Nephron progenitor cell (in vitro differentiated cells): ENCODE results near the gene OR5AU1.

Experiments used
- DNase-seq: peaks from one replicate; pipeline ENCODE4 v3.0.0; 2021
- H3K27ac Mint-ChIP-seq: 2 replicates; pipeline ENCODE4 v1.8.0; 2021; ENCODE audit warnings: mild to moderate bottlenecking, moderate library complexity, mixed read lengths
- H3K27me3 Mint-ChIP-seq: 2 replicates; pipeline ENCODE4 v1.8.0; 2021; ENCODE audit warnings: mild to moderate bottlenecking, low read depth, mixed read lengths; ENCODE audit not compliant: poor library complexity
- H3K36me3 Mint-ChIP-seq: 2 replicates; pipeline ENCODE4 v1.8.0; 2021; ENCODE audit warnings: low read depth, mixed read lengths
- H3K4me1 Mint-ChIP-seq: 2 replicates; pipeline ENCODE4 v1.8.0; 2021; ENCODE audit warnings: mixed read lengths
- H3K4me3 Mint-ChIP-seq: 2 replicates; pipeline ENCODE4 v1.8.0; 2021; ENCODE audit warnings: mild to moderate bottlenecking, moderate library complexity, mixed read lengths
- H3K9me3 Mint-ChIP-seq: 2 replicates; pipeline ENCODE4 v1.8.0; 2021; ENCODE audit warnings: mild to moderate bottlenecking, moderate library complexity, mixed read lengths
- CTCF ChIP-seq: fragments of 200-600 bp; sonication (generic); IDR thresholded peaks from 2 replicates; pipeline ENCODE4 v1.5.0; 2021; ENCODE audit warnings: antibody characterized with exemption

OR5AU1 gene

DNA sequence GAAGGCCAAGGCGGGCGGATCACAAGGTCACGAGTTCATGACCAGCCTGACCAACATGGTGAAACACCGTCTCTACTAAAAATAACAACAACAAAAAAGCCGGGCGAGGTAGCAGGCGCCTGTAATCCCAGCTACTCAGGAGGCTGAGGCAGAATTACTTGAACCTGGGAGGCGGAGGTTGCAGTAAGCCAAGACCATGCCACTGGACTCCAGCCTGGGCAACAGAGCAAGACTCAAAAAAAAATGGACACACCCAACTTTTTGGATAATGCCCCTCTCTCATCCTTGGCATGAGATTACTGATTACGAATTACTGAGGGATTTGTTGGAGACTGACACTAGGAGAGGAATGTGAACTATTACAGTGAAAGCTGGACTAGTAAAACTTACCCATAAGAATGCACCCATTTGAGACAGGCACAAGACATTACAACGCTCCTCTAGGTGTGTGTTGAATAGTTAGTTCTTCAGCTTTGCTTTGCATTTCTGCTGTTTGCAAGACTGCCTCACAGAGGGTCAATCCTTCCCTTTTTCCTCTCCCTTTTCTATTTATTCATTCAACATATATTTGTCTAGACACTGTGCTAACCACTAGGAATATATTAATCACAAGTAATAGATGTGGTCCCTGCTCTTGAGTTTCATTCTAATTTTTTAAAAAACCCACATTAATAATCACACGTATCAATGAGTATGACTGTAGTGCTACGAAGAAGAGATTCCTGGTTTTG lies 46.0 kb upstream of the OR5AU1 start:
- Mint-ChIP-seq H3K36me3 (peaks cover 45% of the 10 kb centered on the region), H3K4me1 (peaks cover 15% of the 10 kb centered on the region), H3K4me3 (no peak overlapping the region), H3K9me3 (peaks cover 11% of the 10 kb centered on the region), H3K27ac (peak overlapping the region; percentile 77), H3K27me3 (peaks cover 2% of the 10 kb centered on the region)
- no peak for TF ChIP-seq CTCF
- no peak for DNase-seq

- H3K27ac Mint-ChIP-seq: peak overlapping the region; percentile 1
Measured at GRCh38 chr14:21200752-21201461, 45.0 kb upstream of the OR5AU1 start.

DNA sequence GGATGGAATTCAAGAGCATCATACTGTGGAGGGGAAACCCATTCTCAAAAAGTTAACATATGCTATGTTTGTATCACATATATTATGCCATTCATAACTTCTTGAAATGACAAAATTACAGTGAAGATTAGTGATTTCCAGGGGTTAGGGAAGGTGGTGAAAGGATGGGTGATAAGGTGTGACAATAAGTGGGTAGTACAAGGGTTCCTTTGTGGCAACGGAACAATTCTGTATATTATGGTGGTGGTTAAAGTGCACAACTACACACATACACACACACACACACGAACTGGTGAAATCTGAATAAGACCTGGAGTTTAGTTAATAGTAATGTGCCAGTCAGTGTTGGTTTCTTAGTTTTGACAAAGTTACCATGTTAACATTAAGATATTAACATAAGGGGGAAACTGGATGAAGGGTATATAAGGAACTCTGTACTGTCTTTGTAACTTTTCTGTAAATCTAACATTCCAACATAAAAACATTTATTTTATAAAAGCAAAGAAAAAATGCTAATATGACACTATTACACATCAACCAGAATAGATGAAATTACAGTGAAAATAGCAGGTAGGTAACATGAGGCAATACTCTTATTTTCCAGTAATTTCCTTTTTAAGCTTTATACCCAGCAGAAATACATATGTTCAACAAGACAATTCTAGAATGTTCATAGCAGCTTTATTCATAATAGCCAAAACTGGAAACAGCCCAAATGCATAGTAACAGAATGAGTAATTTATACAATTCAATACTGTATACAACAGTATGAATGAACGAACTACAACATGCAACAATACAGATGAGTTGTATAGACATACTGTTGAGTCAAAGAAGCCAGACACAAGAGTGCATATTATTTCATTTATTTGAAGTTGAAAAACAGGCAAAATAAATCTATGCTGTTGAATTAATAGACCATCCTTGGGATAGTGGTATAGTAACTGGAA lies 44.0 kb upstream of the OR5AU1 start:
- peaks cover 2% of the 10 kb centered on the region for H3K27me3 Mint-ChIP-seq
- DNase-seq: no peak
- H3K9me3 Mint-ChIP-seq: peaks cover 11% of the 10 kb centered on the region
- no peak overlapping the region for H3K4me3 Mint-ChIP-seq
- H3K27ac Mint-ChIP-seq: no peak overlapping the region
- peaks cover 15% of the 10 kb centered on the region for H3K4me1 Mint-ChIP-seq
- no peak for TF ChIP-seq CTCF
- peaks cover 25% of the 10 kb centered on the region for H3K36me3 Mint-ChIP-seq

More at GRCh38 chr14:21200752-21201461, 45.0 kb upstream of the OR5AU1 start:
- no peak for DNase-seq
- no peak for TF ChIP-seq CTCF
- H3K9me3 Mint-ChIP-seq: peaks cover 11% of the 10 kb centered on the region
- peaks cover 2% of the 10 kb centered on the region for H3K27me3 Mint-ChIP-seq
- H3K36me3 Mint-ChIP-seq: peaks cover 35% of the 10 kb centered on the region
- H3K4me3 Mint-ChIP-seq: no peak overlapping the region
- peaks cover 15% of the 10 kb centered on the region for H3K4me1 Mint-ChIP-seq

DNA sequence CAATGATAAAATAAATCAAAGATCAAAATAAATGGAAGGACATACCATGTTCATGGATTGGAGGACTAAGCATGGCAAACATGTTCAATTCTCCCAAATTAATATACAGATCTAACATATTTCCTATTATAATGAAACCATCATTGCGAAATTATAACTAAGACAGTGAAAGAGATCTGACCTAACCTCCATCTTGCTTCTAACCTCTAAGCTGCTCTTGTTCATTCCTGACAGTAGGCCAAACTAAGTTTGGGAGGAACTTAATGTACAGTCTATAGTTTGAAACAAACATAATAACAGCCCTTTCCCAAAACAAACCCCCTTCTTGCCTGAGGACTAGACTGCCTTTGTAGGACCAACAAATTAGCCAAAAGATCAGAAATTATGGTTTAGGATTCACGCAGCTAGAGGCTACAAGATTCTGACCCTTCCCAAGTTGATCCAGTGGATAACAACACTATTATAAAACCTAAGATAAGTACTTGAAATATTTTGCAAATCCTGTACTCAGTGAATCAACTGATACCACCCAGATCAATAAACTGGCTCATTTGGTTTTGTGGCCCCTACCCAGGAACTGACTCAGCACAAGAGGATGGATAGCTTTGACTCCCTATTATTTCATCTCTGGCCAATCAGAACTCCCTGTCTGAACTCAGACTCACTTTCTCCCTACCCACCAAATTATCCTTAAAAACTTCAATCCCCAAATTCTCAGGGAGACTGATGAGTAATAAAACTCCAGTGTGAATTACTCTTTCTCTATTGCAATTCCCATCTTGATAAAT lies 41.7 kb upstream of the OR5AU1 start:
- no peak overlapping the region for H3K4me3 Mint-ChIP-seq

More for the DNA sequence above, 41.7 kb upstream of the OR5AU1 start:
- DNase-seq: no peak
- peaks cover 8% of the 10 kb centered on the region for H3K4me1 Mint-ChIP-seq
- no peak overlapping the region for H3K27ac Mint-ChIP-seq
- H3K27me3 Mint-ChIP-seq: peaks cover 4% of the 10 kb centered on the region
- H3K36me3 Mint-ChIP-seq: peaks cover 3% of the 10 kb centered on the region
- TF ChIP-seq CTCF: no peak
- H3K9me3 Mint-ChIP-seq: peaks cover 11% of the 10 kb centered on the region
